T follicular helper cell (primary cell): Measurements from ENCODE around the gene FOXC2.

Experiments
- DNase-seq: peaks from one replicate; pipeline ENCODE4 v3.0.0-alpha.2; 2020; ENCODE audit warnings: low read depth

FOXC2 gene

DNA sequence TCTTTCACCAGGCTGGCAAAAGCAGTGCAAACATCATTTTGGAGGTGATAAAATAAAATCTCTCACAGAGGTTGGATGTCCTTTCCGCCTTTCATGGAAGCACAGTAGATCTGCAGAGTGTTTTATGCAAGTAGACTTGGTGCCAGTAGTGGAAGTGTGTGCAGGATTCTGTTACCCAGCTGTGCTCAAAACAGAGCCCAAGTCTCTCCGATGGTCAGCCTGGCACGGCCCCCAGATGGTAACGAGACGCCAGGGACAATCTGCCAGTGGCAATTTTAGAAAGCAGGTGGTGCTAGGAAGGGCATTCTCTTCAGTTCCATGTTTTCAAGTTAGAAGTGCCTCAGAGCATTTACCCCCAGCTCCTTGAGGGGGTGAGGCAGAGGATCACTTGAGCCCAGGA lies 10.1 kb upstream of the FOXC2 start:
- no peak for DNase-seq

DNA sequence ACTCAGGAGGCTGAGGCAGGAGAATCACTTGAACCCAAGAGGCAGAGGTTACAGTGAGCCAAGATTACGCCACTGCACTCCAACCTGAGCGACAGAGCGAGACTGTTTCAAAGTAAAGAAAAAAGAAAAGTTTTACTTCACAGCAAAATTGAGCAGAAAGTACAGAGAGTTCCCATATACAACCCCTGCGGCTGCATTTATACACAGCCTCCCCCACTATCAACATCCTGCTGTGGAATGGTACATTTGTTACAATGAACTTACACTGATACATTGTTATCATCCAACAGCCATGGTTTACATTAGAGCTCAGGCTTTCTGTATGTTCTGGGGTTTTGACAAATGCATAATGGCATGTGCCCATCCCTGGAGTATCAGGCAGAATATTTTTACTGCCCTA lies 9.0 kb upstream of the FOXC2 start:
- DNase-seq, result no peak

DNA sequence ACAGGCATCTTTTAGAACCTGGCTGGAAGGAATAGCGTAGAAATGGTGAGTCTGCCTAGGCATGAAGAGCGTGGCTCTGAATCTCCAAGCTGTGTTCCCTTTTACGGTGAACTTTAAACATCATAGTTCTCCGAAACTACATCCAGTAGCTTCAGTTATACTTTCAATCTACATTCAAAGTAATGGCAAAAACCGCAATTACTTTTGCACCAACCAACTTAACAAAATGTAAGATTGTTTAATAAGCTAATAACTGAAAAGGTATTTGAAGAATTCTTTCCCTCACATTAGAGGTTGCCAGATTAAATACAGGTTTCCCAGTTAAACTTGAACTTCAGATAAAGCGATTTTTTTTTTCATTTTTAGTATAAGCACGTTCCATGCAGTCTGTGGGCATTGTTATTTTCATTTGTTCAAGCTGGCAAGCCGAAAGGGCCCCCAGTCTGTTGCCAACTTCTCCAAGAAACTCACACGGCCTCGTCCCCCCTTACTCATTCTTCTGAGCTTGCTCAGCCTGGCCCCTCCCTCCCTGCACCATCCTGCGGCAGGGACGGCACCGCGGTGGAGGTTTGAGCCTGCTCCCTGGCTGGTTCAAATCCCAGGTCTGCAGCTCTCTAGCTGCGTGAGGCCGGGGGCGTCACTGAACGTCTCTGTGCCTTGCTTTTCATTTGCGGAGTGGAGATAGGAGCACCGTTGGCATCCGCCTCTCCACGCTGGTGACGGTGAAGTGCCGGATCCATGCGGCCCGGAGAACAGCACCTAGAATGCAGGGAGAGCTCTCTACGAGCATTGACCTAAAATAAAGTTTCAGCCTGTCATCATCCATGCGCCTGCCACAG lies 8.1 kb upstream of the FOXC2 start:
- DNase-seq, result no peak

DNA sequence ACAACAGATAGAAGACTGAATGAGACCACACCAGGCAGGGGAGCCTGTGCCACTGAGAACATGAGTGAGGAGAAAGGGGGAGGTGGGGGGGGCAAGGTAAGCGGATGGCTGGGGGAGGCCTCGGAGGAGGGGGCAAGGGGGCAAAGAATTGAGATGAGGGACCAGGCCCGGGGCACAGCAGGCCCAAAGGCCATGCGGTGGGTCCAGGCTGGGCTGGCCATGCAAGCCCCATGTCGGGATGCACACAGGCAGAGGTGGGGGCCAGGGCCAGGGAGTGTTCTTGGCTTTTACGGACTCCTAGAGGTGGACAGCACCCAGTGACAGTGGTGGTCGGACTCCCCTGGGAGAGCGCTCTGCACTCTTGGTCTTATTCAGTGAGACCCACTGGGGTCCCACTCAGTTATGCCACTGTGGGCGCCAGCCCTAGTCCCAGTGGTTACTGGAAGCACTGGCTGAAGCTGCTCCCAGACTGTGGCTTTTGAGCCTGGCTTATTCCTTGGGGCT lies 6.8 kb upstream of the FOXC2 start:
- DNase-seq, result no peak

DNA sequence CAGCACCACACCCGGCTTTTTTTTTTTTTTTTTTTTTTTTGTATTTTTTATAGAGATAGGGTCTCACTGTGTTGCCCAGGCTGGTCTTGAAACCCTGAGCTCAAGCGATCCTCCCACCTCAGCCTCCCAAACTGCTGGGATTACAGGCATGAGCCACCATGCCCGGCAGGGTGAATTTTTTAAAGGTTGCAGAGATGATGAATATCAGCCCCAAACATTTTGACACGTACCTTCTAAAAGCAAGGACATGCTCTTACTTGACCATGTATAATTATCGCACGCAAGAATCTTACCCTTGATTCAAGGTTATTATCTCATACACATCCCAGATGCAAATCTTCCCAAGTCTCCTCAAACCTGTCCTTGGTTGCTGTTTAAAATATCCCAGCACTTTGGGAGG lies 4.3 kb upstream of the FOXC2 start:
- DNase-seq, result no peak

DNA sequence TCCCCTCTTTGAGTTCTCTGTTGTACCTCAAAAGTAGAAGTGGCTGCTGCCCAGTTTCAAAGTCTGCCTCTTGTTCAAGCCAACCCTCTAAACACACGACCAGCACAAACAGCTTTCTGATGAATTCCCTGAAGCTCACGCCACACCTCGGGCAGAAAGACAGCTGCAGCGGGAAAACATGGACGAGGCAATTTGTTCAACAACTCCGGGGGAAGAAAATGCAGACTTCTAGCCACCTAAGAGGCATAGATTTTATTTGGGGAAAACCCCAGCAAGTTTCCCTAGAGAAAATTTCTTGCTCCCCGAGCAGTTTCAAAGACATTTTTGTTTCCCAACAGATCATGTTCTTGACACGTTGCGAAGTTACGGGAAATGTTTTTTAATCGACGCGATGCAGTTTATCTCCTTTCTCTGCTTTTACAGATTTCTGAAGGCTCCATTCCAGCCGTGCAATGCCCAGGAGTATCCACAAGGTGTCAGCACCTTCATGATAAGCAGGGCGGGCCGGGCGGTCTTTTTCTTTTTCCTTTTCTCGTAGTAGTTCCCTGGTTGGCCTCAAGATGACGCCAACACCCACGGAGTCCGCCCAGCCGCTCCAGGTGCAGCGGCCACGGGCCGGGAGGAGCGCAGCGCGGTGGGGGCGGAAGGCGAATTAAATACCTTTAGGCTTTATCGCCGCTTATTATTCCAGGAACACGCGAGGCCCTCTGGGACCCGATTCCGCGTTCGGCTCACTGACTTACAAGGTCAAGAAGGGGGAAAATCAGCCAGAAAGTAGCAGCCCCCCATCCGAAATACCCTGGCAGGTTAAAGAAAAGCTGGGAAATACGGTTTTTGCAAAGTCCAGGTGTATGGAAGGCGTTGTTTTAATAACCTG lies 2.9 kb upstream of the FOXC2 start:
- peak; percentile 80 for DNase-seq

DNA sequence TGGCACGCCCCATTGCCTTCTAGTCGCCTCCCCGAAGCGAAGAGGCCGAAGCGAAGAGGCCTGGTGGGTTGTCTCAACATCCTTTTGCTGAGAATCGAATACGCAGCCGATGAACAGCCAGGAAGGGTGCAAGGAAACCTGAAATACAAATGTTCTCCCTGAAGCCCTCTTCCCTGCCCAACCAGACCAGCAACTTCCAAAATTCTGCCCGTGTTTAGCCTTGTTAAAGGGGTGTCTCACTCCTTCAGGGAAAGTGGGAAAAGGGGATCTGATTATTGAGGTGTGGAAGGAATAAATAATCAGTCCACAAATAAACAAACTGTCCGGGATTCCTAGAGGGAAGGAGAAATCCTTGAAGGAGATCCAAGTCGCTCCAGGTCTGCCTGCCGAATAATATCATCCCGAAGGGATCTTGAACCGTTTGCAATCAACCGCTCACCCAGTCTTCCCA lies 1.4 kb upstream of the FOXC2 start:
- DNase-seq, result no peak

DNA sequence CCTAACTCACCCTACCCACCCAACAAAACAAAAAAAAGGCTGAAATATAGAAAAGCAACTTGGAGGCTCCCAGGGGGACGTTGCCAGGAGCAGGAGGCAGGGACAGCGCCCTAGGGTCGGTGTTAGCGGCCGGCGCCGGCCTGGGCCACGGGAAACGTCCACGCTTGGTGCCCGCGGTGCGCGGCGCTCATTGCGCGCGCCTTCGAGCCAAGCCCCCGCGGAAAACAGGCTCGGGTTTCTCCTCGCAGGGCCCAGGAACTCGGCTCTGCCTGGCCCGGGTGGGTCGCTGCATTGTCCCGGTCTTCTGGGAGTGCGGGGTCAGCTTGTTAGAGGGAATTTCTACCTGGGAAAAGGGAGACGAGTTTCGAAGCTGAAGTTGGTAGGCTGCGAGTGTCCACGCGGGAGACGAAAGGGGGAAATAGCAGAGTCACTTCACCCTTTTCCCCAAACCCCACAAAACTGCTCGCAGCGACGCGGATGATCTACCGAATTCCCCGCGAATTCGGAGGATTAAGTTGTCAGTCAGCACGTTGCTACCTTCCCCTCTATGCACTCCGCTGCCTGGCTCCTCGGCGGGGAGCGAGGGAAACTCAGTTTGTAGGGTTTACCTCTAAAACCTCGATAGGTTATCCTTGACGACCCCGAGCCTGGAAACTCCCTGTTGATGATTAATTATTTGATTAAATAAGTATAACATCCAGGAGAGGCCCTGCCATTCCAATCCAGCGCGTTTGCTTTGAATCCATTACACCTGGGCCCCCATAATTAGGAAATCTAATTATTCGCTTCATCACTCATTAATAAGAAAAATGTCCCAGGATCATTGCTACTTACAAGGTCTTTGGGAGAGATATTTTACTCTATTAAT lies 751 bp upstream of the FOXC2 start:
- DNase-seq, result no peak

DNA sequence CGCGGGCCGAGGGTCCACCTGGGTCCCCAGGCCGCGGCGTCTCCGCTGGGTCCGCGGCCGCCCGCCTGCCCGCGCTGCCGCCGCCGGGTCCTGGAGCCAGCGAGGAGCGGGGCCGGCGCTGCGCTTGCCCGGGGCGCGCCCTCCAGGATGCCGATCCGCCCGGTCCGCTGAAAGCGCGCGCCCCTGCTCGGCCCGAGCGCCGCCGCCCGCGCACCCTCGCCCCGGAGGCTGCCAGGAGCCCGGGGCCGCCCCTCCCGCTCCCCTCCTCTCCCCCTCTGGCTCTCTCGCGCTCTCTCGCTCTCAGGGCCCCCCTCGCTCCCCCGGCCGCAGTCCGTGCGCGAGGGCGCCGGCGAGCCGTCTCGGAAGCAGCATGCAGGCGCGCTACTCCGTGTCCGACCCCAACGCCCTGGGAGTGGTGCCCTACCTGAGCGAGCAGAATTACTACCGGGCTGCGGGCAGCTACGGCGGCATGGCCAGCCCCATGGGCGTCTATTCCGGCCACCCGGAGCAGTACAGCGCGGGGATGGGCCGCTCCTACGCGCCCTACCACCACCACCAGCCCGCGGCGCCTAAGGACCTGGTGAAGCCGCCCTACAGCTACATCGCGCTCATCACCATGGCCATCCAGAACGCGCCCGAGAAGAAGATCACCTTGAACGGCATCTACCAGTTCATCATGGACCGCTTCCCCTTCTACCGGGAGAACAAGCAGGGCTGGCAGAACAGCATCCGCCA lies 504 bp downstream of the FOXC2 start:
- no peak for DNase-seq

DNA sequence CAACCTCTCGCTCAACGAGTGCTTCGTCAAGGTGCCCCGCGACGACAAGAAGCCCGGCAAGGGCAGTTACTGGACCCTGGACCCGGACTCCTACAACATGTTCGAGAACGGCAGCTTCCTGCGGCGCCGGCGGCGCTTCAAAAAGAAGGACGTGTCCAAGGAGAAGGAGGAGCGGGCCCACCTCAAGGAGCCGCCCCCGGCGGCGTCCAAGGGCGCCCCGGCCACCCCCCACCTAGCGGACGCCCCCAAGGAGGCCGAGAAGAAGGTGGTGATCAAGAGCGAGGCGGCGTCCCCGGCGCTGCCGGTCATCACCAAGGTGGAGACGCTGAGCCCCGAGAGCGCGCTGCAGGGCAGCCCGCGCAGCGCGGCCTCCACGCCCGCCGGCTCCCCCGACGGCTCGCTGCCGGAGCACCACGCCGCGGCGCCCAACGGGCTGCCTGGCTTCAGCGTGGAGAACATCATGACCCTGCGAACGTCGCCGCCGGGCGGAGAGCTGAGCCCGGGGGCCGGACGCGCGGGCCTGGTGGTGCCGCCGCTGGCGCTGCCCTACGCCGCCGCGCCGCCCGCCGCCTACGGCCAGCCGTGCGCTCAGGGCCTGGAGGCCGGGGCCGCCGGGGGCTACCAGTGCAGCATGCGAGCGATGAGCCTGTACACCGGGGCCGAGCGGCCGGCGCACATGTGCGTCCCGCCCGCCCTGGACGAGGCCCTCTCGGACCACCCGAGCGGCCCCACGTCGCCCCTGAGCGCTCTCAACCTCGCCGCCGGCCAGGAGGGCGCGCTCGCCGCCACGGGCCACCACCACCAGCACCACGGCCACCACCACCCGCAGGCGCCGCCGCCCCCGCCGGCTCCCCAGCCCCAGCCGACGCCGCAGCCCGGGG lies 1.3 kb downstream of the FOXC2 start:
- no peak for DNase-seq

DNA sequence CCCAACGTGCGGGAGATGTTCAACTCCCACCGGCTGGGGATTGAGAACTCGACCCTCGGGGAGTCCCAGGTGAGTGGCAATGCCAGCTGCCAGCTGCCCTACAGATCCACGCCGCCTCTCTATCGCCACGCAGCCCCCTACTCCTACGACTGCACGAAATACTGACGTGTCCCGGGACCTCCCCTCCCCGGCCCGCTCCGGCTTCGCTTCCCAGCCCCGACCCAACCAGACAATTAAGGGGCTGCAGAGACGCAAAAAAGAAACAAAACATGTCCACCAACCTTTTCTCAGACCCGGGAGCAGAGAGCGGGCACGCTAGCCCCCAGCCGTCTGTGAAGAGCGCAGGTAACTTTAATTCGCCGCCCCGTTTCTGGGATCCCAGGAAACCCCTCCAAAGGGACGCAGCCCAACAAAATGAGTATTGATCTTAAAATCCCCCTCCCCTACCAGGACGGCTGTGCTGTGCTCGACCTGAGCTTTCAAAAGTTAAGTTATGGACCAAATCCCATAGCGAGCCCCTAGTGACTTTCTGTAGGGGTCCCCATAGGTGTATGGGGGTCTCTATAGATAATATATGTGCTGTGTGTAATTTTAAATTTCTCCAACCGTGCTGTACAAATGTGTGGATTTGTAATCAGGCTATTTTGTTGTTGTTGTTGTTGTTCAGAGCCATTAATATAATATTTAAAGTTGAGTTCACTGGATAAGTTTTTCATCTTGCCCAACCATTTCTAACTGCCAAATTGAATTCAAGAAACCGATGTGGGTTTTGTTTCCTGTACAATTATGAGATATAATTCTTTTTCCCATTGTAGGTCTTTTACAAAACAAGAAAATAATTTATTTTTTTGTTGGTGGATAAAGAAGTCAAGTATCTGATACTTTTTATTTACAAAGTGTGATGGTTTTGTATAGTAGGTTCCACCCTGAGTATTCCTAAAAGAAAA lies 2.3 kb downstream of the FOXC2 start:
- DNase-seq, result no peak

DNA sequence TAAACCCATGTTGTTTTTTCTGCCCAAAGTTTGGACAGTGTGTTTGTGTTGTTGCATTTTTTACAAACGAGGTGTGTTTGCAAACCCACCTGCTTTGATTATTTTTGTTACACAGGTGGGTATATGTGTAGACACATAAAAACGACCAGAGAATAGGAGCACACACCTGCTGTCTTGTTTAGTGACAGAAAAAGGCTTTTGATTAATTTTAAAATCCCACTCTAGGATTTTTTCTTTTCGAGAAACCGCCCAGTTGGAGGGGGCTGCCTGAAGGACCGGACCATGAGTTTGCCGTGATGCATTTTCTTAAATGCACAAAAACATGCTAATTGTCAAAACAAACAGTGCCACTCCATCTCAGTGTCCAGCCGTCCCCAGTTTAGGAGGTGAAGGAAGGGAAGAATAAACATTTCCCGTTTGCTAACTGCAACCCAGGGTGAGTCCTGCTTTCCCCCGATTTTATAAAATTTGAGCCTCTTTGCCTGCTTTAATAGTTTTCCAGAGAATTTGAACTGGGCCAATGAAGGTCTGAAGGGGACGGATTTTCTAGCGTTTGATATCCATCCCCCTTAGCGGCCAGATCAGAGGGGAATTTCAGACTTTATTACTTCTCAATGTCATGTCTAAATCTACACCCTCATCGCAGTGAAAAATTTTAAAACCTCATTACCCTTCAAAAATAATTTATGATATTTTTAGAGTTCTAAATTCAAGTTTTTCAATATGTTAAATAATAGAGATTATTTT lies 3.2 kb downstream of the FOXC2 start:
- no peak for DNase-seq

DNA sequence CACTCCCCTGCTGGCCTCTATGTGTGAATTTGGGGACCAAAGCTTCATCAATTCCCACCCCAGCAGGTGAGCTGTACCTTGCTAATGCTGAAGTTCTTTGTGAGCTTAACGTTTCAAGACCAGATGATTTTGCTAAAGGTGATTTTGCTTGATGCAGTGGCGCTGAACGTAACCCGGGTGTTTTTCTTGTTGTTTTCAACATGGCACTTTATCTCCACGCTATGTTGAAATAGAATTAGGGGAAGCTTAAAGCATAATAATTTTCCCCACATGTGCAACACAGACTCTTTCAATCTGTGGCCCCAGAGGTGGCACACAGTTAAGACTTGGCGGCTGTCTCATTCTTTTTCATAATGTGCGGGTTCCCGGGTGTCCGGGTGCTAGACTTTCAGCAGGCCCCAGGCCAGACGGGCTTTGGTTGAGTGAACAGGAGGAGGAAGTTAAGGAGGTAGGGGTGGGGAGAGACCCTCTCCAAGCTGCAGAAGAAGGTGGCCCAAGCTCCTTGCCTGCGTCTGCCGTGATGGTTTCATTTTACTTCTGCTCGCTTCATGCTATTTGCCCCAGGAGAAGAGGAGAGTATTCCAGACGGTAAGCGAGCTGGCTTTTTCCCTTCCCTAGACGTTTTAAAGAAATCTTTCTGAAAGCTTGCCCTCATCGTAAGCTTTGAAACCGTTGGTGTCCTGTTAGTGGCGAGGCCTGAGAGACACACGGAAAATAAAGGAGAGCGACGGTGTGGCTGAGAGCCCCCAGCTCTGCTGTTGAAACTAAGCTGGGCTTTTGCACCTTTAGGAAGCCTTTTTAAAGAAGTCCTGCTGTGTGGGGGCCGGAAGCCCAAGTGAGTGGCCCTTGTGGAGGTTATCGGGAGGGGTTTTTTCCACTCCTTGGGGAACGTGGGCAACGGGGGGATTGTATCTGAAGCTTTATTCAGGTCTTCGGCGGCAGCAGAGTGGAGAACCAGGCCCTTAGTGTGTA lies 4.2 kb downstream of the FOXC2 start:
- DNase-seq, result no peak

DNA sequence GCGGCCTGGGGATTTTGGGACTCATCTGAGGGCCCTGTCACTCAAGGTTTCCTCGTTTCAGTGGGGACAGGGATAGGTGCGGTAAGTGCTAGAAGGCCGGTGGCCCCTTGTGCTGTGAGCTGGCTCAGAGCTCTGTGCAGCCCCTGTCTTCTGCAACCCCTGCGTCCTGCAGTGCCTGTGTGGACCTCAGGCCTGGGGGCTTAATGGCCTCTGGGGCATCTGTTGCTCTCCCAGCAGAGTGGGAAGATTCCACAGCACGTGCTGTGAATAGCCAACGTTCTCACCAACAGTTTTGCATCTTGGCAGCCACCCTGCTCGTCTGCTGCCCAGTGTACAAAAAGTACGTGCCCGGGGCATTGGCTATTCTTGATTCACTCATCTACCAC lies 4.9 kb downstream of the FOXC2 start:
- no peak for DNase-seq

DNA sequence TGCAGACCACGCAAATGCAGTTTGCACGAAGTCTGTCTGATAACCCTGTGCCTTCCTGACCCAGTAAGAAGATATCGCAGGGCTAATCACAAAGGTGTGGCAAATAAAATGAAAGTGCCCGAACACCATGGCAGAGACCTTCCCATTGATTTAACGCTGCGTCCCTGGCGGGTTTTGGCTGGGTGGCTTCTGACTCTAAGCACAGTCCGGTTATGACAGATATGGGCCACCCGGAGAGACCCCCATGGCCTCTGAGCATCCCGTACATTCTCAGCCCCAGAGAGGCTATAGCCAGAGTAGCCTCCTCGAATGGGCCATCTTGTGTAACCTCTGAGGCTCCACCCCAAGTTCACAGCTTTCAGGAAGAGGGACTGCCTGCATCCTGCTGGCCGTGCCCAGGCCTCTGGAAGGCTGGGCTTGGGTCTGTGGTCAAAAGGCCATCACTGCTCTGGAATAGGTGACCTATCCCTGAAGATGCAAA lies 5.5 kb downstream of the FOXC2 start:
- no peak for DNase-seq

DNA sequence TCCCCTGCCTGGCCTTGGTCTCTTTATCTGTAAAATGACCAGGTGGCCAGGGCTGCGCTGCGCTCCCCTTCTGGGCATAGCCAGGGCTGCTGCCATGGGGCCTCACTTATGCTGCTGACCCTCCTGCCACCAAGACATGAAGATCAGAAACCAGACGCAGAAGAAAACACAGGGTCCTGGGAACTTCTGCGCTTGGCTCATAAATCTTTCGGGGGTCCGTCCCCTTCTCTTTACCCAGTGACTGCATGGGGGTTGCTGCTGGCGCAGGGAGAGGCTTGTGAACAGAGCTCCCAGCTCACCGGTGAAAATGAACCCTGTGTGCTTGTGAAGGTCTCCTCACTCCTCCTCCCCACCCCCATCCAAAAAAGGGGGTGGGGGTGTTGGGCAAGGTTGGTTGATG lies 6.0 kb downstream of the FOXC2 start:
- no peak for DNase-seq

DNA sequence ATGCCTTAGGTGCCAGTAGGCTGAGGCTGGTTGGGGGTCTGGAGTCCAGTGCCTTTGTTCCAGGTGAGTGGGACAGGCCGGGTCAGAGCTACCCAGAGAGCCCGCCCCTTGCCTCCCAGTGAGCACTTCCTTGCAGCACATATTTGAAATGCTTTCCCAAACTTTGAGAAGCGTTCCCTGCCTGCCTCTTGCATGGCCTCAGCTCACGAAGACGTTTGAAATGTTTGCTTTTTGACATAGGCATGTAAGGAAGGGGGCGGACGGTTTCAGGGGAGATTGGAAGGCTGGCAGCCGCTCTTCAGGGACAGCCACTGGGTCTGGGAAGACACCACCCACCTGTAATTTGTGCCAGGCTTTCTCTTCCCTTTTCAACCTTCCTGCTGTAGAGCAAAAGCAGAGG lies 6.6 kb downstream of the FOXC2 start:
- DNase-seq, result no peak
